ENCODE results near the gene ELP1. TPM values are rescaled to one million over a fixed set of nuclear protein-coding genes. Genes with fewer than 3 reads are reported as not detected.
"Not testable (repeated sequence)": the region's sequence is repeated elsewhere in the genome, so short reads cannot be mapped to it uniquely, and the experiment has no call there.

The ELP1 gene
- polyA plus RNA-seq, 3 donors, result 7.2 to 15.7 (median 15.6) TPM

- 74 to 92% (median 89%) methylated on average over 4 of the region's 4 CpGs for WGBS, 3 donors
These were observed 44.3 kb downstream of the ELP1 start for GRCh38 chr9:108889649-108890067.

GRCh38 chr9:108886594-108887271 lies 47.2 kb downstream of the ELP1 start:
- 75 to 97% (median 88%) methylated on average over 3 of the region's 3 CpGs for WGBS, 3 donors
- not testable (repeated sequence) for H3K27ac ChIP-seq (ENCODE audit: low read depth, low read length)

More at GRCh38 chr9:108889649-108890067, 44.3 kb downstream of the ELP1 start:
- H3K27ac ChIP-seq (ENCODE audit: low read depth, low read length), result no peak overlapping the region

GRCh38 chr9:108885643-108886348 lies 48.1 kb downstream of the ELP1 start:
- 36 to 71% (median 68%) methylated on average over 1 of the region's 1 CpG for WGBS, 3 donors
- H3K27ac ChIP-seq (ENCODE audit: low read depth, low read length), result no peak overlapping the region

GRCh38 chr9:108884701-108885100 lies 49.2 kb downstream of the ELP1 start:
- WGBS, 3 donors, result 78 to 91% (median 80%) methylated on average over 3 of the region's 3 CpGs
- no peak overlapping the region for H3K27ac ChIP-seq (ENCODE audit: low read depth, low read length)

- no peak overlapping the region for H3K27ac ChIP-seq (ENCODE audit: low read depth, low read length)
- 94 to 99% (median 97%) methylated on average over 3 of the region's 3 CpGs for WGBS, 3 donors
These were observed 50.8 kb downstream of the ELP1 start for GRCh38 chr9:108883085-108883484.

GRCh38 chr9:108882052-108882888 lies 51.7 kb downstream of the ELP1 start:
- 96 to 99% (median 96%) methylated on average over 6 of the region's 6 CpGs for WGBS, 3 donors

GRCh38 chr9:108880738-108881316 lies 53.1 kb downstream of the ELP1 start:
- 62 to 78% (median 76%) methylated on average over 3 of the region's 3 CpGs for WGBS, 3 donors

More at GRCh38 chr9:108882052-108882888, 51.7 kb downstream of the ELP1 start:
- no peak overlapping the region for H3K27ac ChIP-seq (ENCODE audit: low read depth, low read length)

GRCh38 chr9:108877524-108877923 lies 56.4 kb downstream of the ELP1 start:
- no peak overlapping the region for H3K27ac ChIP-seq (ENCODE audit: low read depth, low read length)
- 90 to 98% (median 92%) methylated on average over 2 of the region's 2 CpGs for WGBS, 3 donors

More at GRCh38 chr9:108880738-108881316, 53.1 kb downstream of the ELP1 start:
- H3K27ac ChIP-seq (ENCODE audit: low read depth, low read length), result no peak overlapping the region

- 89 to 94% (median 92%) methylated on average over 5 of the region's 5 CpGs for WGBS, 3 donors
These were observed 57.5 kb downstream of the ELP1 start for GRCh38 chr9:108876425-108876824.

GRCh38 chr9:108874058-108874788 lies 59.7 kb downstream of the ELP1 start:
- 96 to 98% (median 96%) methylated on average over 4 of the region's 4 CpGs for WGBS, 3 donors
- H3K27ac ChIP-seq (ENCODE audit: low read depth, low read length), result no peak overlapping the region

More at GRCh38 chr9:108876425-108876824, 57.5 kb downstream of the ELP1 start:
- H3K27ac ChIP-seq (ENCODE audit: low read depth, low read length), result no peak overlapping the region

GRCh38 chr9:108869092-108869725 lies 64.7 kb downstream of the ELP1 start:
- WGBS, 3 donors, result 64 to 94% (median 81%) methylated on average over 3 of the region's 3 CpGs
- no peak overlapping the region for H3K27ac ChIP-seq (ENCODE audit: low read depth, low read length)

GRCh38 chr9:108867829-108868228 lies 66.1 kb downstream of the ELP1 start:
- WGBS, 3 donors, result 79 to 97% (median 95%) methylated on average over 4 of the region's 4 CpGs

GRCh38 chr9:108867116-108867515 lies 66.8 kb downstream of the ELP1 start:
- H3K27ac ChIP-seq (ENCODE audit: low read depth, low read length), result no peak overlapping the region

More at GRCh38 chr9:108867829-108868228, 66.1 kb downstream of the ELP1 start:
- no peak overlapping the region for H3K27ac ChIP-seq (ENCODE audit: low read depth, low read length)

GRCh38 chr9:108866001-108866420 lies 67.9 kb downstream of the ELP1 start:
- no peak overlapping the region for H3K27ac ChIP-seq (ENCODE audit: low read depth, low read length)
- 65 to 88% (median 77%) methylated on average over 2 of the region's 2 CpGs for WGBS, 3 donors

- no peak overlapping the region for H3K27ac ChIP-seq (ENCODE audit: low read depth, low read length)
- WGBS, 3 donors, result 89 to 95% (median 94%) methylated on average over 4 of the region's 4 CpGs
These were observed 68.9 kb downstream of the ELP1 start for GRCh38 chr9:108865037-108865436.

GRCh38 chr9:108864446-108864845 lies 69.5 kb downstream of the ELP1 start:
- 80 to 82% (median 81%) methylated on average over 3 of the region's 3 CpGs for WGBS, 3 donors
- no peak overlapping the region for H3K27ac ChIP-seq (ENCODE audit: low read depth, low read length)

- 84 to 94% (median 90%) methylated on average over 3 of the region's 3 CpGs for WGBS, 3 donors
- H3K27ac ChIP-seq (ENCODE audit: low read depth, low read length), result no peak overlapping the region
These were observed 70.0 kb downstream of the ELP1 start for GRCh38 chr9:108863891-108864290.

Measured in adipose tissue (tissue), 3 donors.